AG09319 (cell line): ENCODE data around the gene VGLL3.

Source experiments
- DNase-seq: peaks from one replicate; pipeline ENCODE4 v3.0.0-alpha.2; 2010; ENCODE audit warnings: low read depth; ENCODE audit errors: extremely low read depth
- TF ChIP-seq, protein P1 (sequence below): IDR thresholded peaks from 2 replicates; pipeline ENCODE4 v1.5.1; 2011; ENCODE audit warnings: low read depth, mild to moderate bottlenecking, inconsistent platforms, low read length, moderate library complexity

Gene VGLL3

DNA sequence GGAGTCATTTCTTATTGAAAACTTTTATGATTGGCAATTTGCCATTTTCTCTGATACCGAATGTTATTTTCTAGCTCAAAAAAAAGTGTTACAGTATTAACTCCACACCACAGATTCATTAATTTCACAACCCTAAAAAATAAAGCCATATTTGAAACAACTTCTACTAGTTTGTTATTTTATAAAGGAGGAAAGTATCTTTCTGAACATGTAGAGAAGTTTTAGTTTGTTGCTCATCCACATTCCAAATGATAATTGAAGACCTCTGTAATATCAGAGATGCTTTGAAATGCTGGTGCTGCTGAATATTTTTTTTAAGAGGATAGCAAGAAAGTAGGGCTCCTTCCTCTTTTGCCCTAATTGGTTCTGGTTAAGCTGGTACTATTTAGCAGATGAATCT is 1.9 kb downstream of the VGLL3 start:
- TF ChIP-seq, protein P1, sequence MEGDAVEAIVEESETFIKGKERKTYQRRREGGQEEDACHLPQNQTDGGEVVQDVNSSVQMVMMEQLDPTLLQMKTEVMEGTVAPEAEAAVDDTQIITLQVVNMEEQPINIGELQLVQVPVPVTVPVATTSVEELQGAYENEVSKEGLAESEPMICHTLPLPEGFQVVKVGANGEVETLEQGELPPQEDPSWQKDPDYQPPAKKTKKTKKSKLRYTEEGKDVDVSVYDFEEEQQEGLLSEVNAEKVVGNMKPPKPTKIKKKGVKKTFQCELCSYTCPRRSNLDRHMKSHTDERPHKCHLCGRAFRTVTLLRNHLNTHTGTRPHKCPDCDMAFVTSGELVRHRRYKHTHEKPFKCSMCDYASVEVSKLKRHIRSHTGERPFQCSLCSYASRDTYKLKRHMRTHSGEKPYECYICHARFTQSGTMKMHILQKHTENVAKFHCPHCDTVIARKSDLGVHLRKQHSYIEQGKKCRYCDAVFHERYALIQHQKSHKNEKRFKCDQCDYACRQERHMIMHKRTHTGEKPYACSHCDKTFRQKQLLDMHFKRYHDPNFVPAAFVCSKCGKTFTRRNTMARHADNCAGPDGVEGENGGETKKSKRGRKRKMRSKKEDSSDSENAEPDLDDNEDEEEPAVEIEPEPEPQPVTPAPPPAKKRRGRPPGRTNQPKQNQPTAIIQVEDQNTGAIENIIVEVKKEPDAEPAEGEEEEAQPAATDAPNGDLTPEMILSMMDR = no peak

DNA sequence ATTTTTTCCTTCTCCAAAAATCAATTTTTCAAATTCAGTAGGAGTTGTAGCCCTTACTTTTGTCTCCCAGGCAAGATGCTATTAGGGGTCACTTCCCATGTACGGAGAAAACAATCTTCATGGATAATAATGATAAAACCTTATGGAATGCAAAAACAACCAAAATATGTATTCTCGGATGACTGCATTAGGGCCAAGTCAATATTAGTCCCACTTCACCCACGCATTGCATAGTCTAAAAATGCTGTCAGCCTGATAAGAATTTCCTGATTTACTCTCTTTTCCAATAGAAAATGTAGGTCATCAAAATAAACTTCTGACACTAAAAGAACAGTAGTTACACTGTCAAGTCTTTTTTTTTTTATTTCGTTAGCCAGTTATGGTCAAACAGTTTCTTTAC is 2.7 kb downstream of the VGLL3 start:
- TF ChIP-seq, protein P1 = no peak
- DNase-seq = peak; percentile 46

More for the DNA sequence above, 1.9 kb downstream of the VGLL3 start:
- DNase-seq = no peak

DNA sequence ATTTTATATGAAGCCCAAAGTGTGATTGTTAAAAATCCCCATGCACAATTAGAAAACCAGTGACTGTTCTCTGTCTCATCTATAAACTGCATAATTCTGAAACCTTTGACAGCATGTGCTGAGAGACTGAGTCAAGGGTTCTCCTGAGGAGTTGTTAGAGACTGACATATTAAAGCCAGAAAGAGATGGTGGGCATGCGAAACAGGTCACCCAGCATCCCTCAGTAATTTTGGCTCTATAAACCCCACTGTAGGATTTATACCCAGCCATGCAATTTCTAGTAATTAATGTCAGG is 3.6 kb downstream of the VGLL3 start:
- TF ChIP-seq, protein P1 = no peak
- no peak for DNase-seq

DNA sequence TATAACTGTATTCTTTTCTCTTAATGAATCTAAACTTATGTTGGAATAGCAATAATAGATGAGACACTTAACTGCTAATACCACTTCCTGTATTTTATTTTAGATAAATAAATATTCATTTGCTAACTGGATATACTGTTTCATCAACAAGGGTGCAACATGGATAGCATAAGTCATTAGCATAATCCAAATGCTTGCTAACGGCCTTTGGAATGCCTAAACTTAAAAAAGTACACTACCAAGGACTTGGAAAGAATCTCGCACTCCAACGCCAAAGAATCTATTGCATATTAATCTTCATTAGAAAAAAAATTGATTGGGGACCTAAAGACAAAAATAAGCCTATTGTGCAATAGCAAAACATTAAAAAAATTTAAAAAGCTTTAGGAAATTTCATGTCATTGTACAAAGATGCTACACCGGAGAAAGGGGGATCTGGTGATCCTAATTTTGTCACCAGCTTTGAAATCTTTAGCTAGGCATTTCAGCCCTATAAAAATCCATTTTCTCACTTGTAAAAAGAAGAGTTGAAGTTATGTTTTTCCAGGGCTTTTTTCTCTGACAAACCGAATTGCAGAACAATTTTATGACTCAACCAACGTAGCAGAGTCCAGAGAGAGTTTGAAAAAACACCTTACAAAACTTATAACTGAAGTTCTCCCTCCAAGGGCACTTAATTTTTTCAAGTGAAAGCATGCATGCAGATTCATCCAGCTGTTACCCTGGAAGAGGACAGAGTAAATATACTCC is 4.1 kb downstream of the VGLL3 start:
- TF ChIP-seq, protein P1 = no peak
- DNase-seq = no peak

DNA sequence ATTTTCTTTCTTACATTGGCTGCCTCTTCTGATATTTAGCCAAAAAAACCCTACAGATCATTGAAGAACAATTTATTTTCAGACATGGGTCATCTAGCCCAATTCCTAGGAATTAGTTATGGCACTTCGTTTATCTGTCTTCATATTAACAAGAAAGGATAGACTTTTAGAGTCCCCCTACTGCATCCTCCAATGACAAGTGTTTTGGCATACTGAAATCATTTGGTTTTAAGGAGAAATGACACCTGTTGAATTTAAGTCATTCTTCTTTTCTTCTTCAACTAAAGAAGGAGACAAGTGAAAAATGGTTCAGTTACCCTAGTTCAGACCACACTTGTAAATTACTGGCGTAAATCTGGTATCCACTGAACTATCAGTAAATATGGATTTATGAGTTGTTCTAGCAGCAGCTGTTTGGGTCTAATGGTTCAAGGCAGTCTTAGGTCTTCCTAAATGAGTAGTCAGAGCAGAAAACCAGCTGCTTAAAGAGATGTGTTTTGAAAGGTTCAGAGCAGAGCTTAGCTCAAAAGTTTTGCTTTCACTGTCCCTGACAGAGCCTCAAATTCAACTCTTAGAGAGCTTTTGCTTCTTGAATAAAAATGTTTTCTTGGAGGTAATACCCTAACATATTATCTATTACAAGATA is 5.6 kb downstream of the VGLL3 start:
- TF ChIP-seq, protein P1 = no peak
- no peak for DNase-seq

DNA sequence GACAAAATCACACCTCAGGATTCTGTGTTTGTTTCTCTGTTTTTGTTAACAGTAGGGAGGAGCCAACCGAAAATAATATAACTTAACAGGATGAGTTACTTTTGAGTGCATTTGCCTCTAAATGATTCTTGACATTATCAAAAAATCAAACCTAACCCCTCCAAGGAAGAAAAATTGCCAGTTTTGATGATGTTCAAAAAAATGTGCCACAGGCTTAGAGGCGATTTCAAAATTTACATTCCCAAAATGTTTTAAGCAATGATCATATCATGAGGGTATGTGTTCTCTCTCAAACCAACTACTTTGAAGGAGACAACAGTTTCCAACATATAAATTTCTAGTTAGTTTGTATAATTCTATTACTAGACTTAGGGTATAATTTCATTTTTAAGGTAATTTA is 6.7 kb downstream of the VGLL3 start:
- DNase-seq = no peak
- TF ChIP-seq, protein P1 = no peak

DNA sequence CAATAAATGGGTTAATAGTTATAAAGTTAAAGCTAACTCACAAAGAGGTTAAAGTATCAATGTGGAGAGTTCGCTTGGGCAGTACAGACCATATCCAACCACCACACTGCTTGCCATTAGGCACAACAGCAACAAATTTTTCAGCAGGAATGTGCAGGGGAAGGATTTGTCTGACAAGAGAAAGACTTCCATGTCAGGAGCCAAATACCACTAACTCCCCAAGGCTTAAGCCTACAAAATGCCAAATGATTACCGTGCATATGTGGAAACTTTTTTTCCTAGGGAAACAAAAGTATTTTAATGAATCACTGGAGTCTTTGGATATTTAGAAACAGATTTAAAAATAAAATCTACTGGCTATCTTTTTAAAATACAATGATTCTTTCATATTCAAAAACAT is 8.1 kb downstream of the VGLL3 start:
- DNase-seq = peak; percentile 68
- TF ChIP-seq, protein P1 = no peak
